NCI-H2029 treated with DMSO at 0.1 percent for 48 hours (cell line): ENCODE measurements around the gene MTMR3.
A peak's percentile ranks its signal among the peaks of the same experiment; 100 is the strongest.

Experiments
- DNase-seq: peaks from one replicate; lab custom pipeline; 2025; lab: John Stamatoyannopoulos, UW

Gene MTMR3

DNA sequence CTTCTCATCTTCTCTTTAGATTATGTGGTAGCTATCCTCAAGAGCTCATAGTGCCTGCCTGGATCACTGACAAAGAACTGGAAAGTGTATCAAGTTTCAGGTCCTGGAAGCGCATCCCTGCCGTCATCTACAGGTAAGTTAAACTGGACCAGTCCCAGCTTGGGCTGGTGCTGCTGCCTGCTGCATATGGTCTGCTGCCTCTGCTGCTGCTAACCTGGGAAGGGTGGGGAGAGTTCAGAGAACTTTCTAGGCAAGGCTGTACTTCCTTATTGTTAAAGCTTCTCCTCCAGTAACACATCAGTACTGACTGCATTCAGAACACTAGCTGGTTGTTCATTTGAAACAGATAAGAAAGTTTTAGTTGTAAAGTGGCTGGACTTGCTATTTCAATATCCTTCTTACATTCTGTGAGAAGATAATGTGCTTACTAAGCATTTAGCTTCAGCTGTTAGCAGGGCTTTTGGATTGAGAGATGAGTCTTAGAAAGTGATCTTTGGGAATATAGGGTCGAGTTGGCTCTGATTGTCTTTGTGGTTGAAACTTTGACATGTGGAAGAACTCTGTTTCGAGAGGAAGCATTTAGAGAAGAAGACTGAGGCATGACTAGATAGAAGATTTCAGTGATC lies 120.0 kb downstream of the MTMR3 start:
- DNase-seq: no peak

DNA sequence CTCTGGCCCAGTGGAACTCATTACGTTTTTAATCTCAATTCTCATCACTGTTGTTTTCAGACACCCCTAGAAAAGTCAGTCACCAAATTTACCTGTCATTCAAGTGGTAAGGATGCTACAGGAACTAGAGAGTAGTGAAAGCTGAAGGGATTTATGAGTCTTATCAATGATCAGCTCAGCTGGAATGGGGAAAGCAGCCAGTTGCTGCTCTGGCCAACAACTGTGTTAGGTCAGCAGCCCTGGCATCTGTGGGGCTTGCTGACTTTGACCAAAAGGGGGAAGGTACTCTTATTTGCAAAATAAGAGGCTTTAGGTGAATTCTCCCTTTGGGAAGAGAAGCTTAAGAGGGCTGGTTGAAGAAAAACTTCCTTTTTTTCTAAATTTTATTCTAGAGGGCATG lies 121.1 kb downstream of the MTMR3 start:
- DNase-seq: no peak

DNA sequence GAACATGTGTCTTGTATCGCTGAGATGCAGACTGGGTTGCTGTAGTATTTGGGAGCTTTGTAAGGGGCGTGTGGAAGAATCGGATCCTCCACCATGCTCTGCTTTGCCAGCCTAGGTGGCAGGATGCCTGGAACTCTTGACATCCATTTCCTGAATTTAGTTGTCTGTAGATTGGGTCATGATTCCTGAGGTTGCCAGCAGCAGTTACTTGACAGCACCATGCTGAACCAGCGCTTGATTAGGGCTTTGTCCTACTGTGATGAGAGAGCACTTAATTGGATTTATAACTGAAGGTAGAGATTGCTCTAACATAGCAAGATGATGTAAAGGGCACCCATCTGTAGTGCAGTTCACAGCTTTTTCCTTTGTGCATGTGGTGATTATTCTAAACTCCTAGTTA lies 121.7 kb downstream of the MTMR3 start:
- peak; percentile 41 for DNase-seq

GRCh38 chr22:30005213-30005857 lies 122.4 kb downstream of the MTMR3 start:
- DNase-seq: peak; percentile 11

GRCh38 chr22:30007361-30007760 lies 124.4 kb downstream of the MTMR3 start:
- no peak for DNase-seq

GRCh38 chr22:30008401-30008800 lies 125.4 kb downstream of the MTMR3 start:
- no peak for DNase-seq

DNA sequence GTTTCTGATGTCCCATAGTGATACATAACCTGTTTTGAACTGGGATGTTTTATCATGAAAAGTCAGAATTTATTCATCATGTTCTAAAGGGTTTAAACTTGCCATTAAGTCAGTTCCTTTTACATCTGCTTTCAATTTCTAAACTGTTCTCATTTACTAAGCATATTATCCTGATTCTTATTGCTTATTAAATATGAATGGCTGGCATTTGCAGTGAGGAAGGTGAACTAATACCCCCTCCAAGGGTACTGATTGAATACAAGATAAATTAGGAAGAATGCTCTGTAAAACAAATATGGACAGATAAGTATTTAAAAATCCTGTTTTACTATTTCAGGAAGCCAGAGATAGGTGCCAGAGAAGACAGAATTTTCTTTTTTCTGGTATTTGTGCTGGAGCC lies 126.5 kb downstream of the MTMR3 start:
- DNase-seq: no peak

GRCh38 chr22:30010789-30011405 lies 127.9 kb downstream of the MTMR3 start:
- DNase-seq: no peak

DNA sequence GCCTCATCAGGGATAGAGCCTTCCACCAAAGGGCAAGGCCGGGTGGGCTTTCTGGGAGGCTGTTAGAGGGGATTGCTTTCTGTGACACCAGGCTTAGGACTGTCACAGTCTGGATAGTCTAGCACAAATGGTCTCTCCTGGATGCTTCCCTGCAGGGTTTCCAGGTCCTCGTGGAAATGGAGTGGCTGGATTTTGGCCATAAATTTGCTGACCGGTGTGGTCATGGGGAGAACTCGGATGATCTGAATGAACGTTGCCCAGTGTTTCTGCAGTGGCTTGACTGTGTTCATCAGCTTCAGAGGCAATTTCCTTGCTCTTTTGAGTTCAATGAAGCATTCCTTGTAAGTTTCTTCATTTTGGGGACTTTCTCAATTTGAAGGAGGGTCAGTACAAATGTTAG lies 130.2 kb downstream of the MTMR3 start:
- no peak for DNase-seq

- DNase-seq: no peak
Measured at GRCh38 chr22:30014244-30014643, 131.3 kb downstream of the MTMR3 start.

DNA sequence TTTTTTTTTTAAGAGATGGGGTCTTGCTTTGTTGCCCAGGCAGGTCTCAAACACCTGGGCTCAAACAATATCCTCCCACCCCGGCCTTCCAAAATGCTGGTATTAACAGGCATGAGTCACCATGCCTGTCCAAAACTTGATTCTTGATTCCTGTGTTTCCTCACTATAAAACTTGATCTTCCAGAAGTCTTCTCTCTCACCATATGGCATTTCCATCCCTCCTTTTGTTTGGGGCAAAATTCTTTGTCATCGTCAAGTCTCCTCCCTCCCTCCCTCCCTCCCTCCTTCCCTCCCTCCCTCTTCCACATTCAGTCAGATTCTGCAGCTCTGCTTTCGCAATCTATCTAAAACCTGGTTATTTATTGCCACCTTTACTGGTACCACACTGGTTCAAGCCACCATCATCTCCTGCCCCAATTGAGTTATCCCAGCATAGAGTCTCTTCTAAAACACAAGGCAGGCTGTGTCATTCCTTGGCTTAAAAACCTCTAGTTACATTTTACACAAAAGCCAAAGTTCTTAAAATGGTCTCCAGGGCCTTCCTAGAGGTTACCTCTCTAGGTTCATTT lies 132.3 kb downstream of the MTMR3 start:
- DNase-seq: no peak

- DNase-seq: no peak
Measured at GRCh38 chr22:30015846-30016245, 132.9 kb downstream of the MTMR3 start.

- no peak for DNase-seq
Measured at GRCh38 chr22:30016596-30016995, 133.6 kb downstream of the MTMR3 start.

GRCh38 chr22:30017375-30018223 lies 134.6 kb downstream of the MTMR3 start:
- DNase-seq: no peak

DNA sequence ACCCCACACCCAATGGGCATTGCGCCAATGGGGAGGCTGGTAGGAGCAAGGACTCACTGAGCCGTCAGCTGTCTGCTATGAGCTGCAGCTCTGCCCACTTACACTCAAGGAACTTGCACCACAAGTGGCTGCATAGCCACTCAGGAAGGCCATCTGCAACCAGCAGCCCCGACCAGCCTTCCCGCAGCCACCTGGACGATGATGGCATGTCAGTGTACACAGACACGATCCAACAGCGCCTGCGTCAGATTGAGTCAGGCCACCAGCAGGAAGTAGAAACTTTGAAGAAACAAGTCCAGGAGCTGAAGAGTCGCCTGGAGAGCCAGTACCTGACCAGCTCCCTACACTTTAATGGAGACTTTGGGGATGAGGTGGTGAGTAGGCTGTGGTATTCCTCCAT lies 137.5 kb downstream of the MTMR3 start:
- no peak for DNase-seq

GRCh38 chr22:30021338-30021737 lies 138.4 kb downstream of the MTMR3 start:
- no peak for DNase-seq

DNA sequence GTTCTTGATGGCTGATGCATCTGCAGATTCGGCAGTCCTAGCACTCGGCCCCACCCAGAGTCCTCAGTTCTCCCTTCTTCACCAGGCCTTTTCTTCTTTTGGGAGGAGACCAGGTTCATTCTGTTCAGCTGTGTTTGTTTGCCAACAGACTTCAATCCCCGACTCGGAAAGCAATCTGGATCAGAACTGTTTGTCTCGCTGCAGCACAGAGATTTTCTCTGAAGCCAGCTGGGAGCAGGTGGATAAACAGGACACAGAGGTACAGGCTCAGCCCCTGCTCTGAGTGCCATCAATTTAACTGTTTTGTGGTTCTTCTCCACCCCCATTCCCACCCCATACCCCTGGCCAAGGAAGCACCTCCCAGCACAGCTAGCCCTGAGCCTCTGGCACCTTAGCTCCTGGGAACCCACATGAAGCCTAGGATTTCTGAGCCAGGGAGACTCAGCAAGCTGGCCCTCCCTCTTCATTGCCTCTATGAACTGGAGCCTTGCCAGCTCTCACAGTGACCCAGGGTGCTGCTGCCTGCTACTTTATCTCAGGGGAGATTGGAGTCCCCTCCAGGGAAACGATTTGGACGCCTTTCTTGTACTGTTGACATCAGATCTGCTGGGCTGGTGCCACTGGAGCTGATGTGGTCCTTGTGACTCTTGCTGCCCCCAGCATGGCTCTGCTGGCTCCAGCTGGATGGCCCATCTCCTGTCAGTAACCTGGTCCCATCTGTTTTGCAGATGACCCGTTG lies 139.1 kb downstream of the MTMR3 start:
- no peak for DNase-seq

GRCh38 chr22:30023099-30023660 lies 140.2 kb downstream of the MTMR3 start:
- DNase-seq: no peak

DNA sequence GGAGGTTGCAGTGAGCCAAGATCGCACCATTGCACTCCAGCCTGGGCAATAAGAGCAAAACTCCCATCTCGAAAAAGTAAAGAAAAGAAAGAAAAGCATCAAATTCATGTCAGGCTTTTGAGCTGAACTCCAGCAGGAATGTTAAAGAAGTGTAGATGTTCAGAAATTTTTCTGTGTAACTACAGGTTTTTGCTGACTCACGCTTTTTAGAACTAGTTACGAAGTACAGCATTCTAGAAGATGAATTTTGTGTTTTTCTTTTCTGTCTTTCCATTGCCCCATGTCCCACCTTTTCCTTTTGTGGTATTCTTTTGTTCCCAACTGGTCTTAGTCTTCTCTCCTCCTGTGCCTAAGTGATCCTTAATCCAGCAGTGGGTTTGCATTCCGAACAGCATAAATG lies 141.3 kb downstream of the MTMR3 start:
- no peak for DNase-seq

- DNase-seq: no peak
Measured at GRCh38 chr22:30025221-30025620, 142.2 kb downstream of the MTMR3 start.

- DNase-seq: no peak
Measured at GRCh38 chr22:30026756-30027155, 143.8 kb downstream of the MTMR3 start.
